ENCODE results near the gene RAB11FIP4.

- TF ChIP-seq REST (IDR thresholded peaks at IDR 0.05; ENCODE audit: low read depth, low read length) = no peak
- TF ChIP-seq STAT3 (IDR thresholded peaks at IDR 0.05; ENCODE audit: low read depth, low read length) = no peak
- TF ChIP-seq SP1 (IDR thresholded peaks at IDR 0.05; ENCODE audit: low read depth, low read length) = no peak
- TF ChIP-seq BHLHE40 (IDR thresholded peaks at IDR 0.05; ENCODE audit: borderline replicate concordance in 1 of 2, low read depth in 2 of 2, low read length in 1 of 2) = no peak
- TF ChIP-seq BRCA1 (IDR thresholded peaks at IDR 0.05; ENCODE audit: low read depth, low read length) = no peak
- no peak for TF ChIP-seq ATF2 (IDR thresholded peaks at IDR 0.05; ENCODE audit: low read length)
- no peak for TF ChIP-seq RAD51 (IDR thresholded peaks at IDR 0.05)
- TF ChIP-seq CTCF (IDR thresholded peaks at IDR 0.05 in 2 of 3, conservative IDR thresholded peaks at IDR 0.05 in 1 of 3; ENCODE audit: control insufficient read depth in 2 of 3, extremely low read depth in 1 of 3, insufficient read depth in 1 of 3, low read depth in 3 of 3, low read length in 3 of 3) = no peak
- TF ChIP-seq SREBF1 (IDR thresholded peaks at IDR 0.05; ENCODE audit: low read length) = no peak
- no peak for TF ChIP-seq EZH2 (IDR thresholded peaks at IDR 0.05; ENCODE audit: borderline replicate concordance, control insufficient read depth, low read depth, low read length)
- TF ChIP-seq NR2C2 (IDR thresholded peaks at IDR 0.05; ENCODE audit: borderline replicate concordance, control insufficient read depth, insufficient read length, low read depth) = no peak
- no peak for TF ChIP-seq POLR2A (IDR thresholded peaks at IDR 0.05; ENCODE audit: low read depth, low read length)
Observed at GRCh38 chr17:31573047-31573446, 181.6 kb downstream of the RAB11FIP4 start.
